ENCODE results near the gene DTNBP1. TPM values are rescaled to one million over a fixed set of nuclear protein-coding genes. Genes with fewer than 3 reads are reported as not detected.

The DTNBP1 gene
- total and polyA plus RNA-seq, 2 of the 4 experiments (the other 2 are of a cell fraction) = 4.8 to 18.7 TPM

- H4K20me1 ChIP-seq (ENCODE audit: insufficient read depth, low read length) = peaks cover 26% of the 10 kb centered on the region
- DNase-seq (peak; percentile 70), ATAC-seq (ENCODE audit: low read depth) (peak; percentile 13)
- no peak overlapping the region for H2AK9ac ChIP-seq (replicated peaks; ENCODE audit: low read depth, low read length, poor library complexity)
- 0 out of 2 replicates have a peak overlapping the region, but pooled peaks have one; percentile 1 for H2AK5ac ChIP-seq (ENCODE audit: low read depth, low read length)
- no peak overlapping the region for H3K9ac ChIP-seq (ENCODE audit: low read depth, low read length)
- peak overlapping the region; percentile 52; the same call in 1 of the 2 replicates for H3K4me2 ChIP-seq (ENCODE audit: low read depth, low read length)
- no peak overlapping the region for H3K14ac ChIP-seq (replicated peaks; ENCODE audit: low read depth, low read length)
- peaks cover 20% of the 10 kb centered on the region for H3K36me3 ChIP-seq (ENCODE audit: control insufficient read depth, insufficient read depth, low read length)
- H3K4me3 ChIP-seq (ENCODE audit: insufficient read depth, low read depth, low read length) = no peak overlapping the region
- BruUV-seq (replicated peaks) = no TSS peak
- no peak overlapping the region for H4K8ac ChIP-seq (ENCODE audit: low read depth in 2 of 2, low read length in 2 of 2)
- H3K56ac ChIP-seq (ENCODE audit: extremely low read depth, insufficient read depth, low read length) = no peak overlapping the region
- peaks cover 31% of the 10 kb centered on the region for H3K4me1 ChIP-seq (ENCODE audit: control insufficient read depth, insufficient read depth, low read length)
- dilution Hi-C loops (cut with HindIII; ENCODE audit: low sequenced_read_pairs, unreplicated experiment) = no loop called here
- peak overlapping the region; percentile 46; the same call in 1 of the 2 replicates for H4K5ac ChIP-seq (ENCODE audit: low read depth, low read length)
- H2BK120ac ChIP-seq (ENCODE audit: low read depth, low read length) = no peak overlapping the region
- H2BK20ac ChIP-seq (ENCODE audit: low read depth, low read length) = no peak overlapping the region; the same call in 1 of the 2 replicates
- ChIA-PET CTCF (no interaction called here), POLR2A (ENCODE audit: unreplicated experiment) (no interaction called here)
- no peaks in the 10 kb centered on the region for H3K9me3 ChIP-seq (ENCODE audit: control insufficient read depth, insufficient read depth, low read length)
- H2AFZ ChIP-seq (replicated peaks; ENCODE audit: low read length, poor library complexity) = no peak overlapping the region
- H3K23ac ChIP-seq (ENCODE audit: low read depth, low read length) = no peak overlapping the region
- no peak for TF ChIP-seq MXI1 (IDR thresholded peaks at IDR 0.05; ENCODE audit: borderline replicate concordance, low read depth, low read length)
- TF ChIP-seq, protein P1, sequence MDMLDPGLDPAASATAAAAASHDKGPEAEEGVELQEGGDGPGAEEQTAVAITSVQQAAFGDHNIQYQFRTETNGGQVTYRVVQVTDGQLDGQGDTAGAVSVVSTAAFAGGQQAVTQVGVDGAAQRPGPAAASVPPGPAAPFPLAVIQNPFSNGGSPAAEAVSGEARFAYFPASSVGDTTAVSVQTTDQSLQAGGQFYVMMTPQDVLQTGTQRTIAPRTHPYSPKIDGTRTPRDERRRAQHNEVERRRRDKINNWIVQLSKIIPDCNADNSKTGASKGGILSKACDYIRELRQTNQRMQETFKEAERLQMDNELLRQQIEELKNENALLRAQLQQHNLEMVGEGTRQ (IDR thresholded peaks at IDR 0.05; ENCODE audit: low read depth, low read length) = no peak
- peak; percentile 96 for TF ChIP-seq CEBPB (IDR thresholded peaks at IDR 0.05; ENCODE audit: low read depth, low read length)
- intact Hi-C loops (cut with micrococcal nuclease) = loop anchor here (10.0 kb wide), 1 partner anchor 409 kb away; no protein-coding TSS in a partner anchor
- H2BK5ac ChIP-seq (ENCODE audit: low read depth, low read length, poor library complexity, severe bottlenecking) = peak overlapping the region; percentile 84
- peaks cover 31% of the 10 kb centered on the region for H3K9me1 ChIP-seq (ENCODE audit: insufficient read depth, low read length)
- H3K27ac ChIP-seq (ENCODE audit: insufficient read depth, low read length) = no peak overlapping the region
- peak overlapping the region; percentile 81; the same call in 1 of the 2 replicates for H3K18ac ChIP-seq (ENCODE audit: low read depth, low read length)
- peaks cover 38 to 80% of the 10 kb centered on the region in 2 experiments for H3K79me1 ChIP-seq (ENCODE audit: low read depth in 1 of 2, low read length in 2 of 2)
- H4K91ac ChIP-seq (ENCODE audit: insufficient read depth, low read depth, low read length) = no peak overlapping the region
- H2BK15ac ChIP-seq (ENCODE audit: low read depth, low read length) = 0 out of 3 replicates have a peak overlapping the region, but pooled peaks have one; percentile 54
- H3K4ac ChIP-seq (ENCODE audit: low read depth, low read length) = no peak overlapping the region
- H3K27me3 ChIP-seq (ENCODE audit: control insufficient read depth, insufficient read depth, low read length) = no peaks in the 10 kb centered on the region
- in situ Hi-C loops (cut with MboI; ENCODE audit: low sequenced_read_pairs) = no loop called here
- no CpG with 5 or more reads among the region's 2 CpGs for WGBS, 2 experiments (ENCODE audit: extremely low coverage in 2 of 2, insufficient read length in 1 of 2)
Measured at GRCh38 chr6:15474196-15474595, 188.6 kb downstream of the DTNBP1 start.
